Right lung (tissue), 5 donors: Measurements from ENCODE around the gene ZNF543. TPM values are rescaled to one million over a fixed set of nuclear protein-coding genes. Genes with fewer than 3 reads are reported as not detected.

Experiments
- DNase-seq, 2 donors: peaks; one replicate each; pipeline ENCODE4 v3.0.0-alpha.2; 2013
- polyA plus RNA-seq, 5 donors: library from polyadenylated mRNA; unstranded; fragments of 120-200 nt; gene quantifications; one replicate each; pipeline versions ENCODE4 v1.2.1 to v1.2.3, GENCODE V29; 2013; ENCODE audit warnings: inconsistent platforms in 1 of 5, low replicate concordance in 1 of 5; ENCODE audit not compliant: insufficient read length in 5 of 5, insufficient read depth in 1 of 5

The ZNF543 gene
- polyA plus RNA-seq, 5 donors: 7.2 to 11.6 (median 10.1) TPM

- DNase-seq: no peak
Observed at GRCh38 chr19:57377498-57378146, 57.4 kb downstream of the ZNF543 start.

Other genes starting within 250 kb of the ZNF543 start
- gene USP29, start 200.5 kb upstream of the ZNF543 start, polyA plus RNA-seq: not detected
- gene ZIM3, start 175.3 kb upstream of the ZNF543 start, polyA plus RNA-seq: under 1 TPM in 2 of 5 donors, not detected in 3; 0.04 to 0.06 TPM
- gene DUXA, start 153.0 kb upstream of the ZNF543 start, polyA plus RNA-seq: not detected
- 10 to 100 TPM; 12.2 to 24.1 (median 21.1) TPM for gene ZNF264, start 129.0 kb upstream of the ZNF543 start, polyA plus RNA-seq
- gene AURKC, start 89.4 kb upstream of the ZNF543 start, polyA plus RNA-seq: 1 to 10 TPM in 4 of 5 donors, under 1 TPM in 1; 0.85 to 3.4 (median 1.6) TPM
- gene ZNF805, start 79.8 kb upstream of the ZNF543 start, polyA plus RNA-seq: 1 to 10 TPM; 3.8 to 7.6 (median 6.5) TPM
- gene ZNF460, start 40.0 kb upstream of the ZNF543 start, polyA plus RNA-seq: 1 to 10 TPM; 1.8 to 5.5 (median 3.8) TPM
- gene ZNF304, start 30.8 kb downstream of the ZNF543 start, polyA plus RNA-seq: 10 to 100 TPM; 12.5 to 21.0 (median 17.1) TPM
- 10 to 100 TPM; 12.4 to 17.2 (median 14.5) TPM for gene TRAPPC2B, start 43.1 kb downstream of the ZNF543 start, polyA plus RNA-seq
- 10 to 100 TPM in 1 of 5 donors, 1 to 10 TPM in 4; 5.2 to 10.1 (median 6.6) TPM for gene ZNF547, start 43.1 kb downstream of the ZNF543 start, polyA plus RNA-seq
- gene ZNF548, start 69.4 kb downstream of the ZNF543 start, polyA plus RNA-seq: 10 to 100 TPM; 25.4 to 49.6 (median 37.1) TPM
- 10 to 100 TPM in 4 of 5 donors, 1 to 10 TPM in 1; 9.1 to 17.1 (median 15.8) TPM for gene ZNF17, start 90.7 kb downstream of the ZNF543 start, polyA plus RNA-seq
- gene ZNF749, start 114.9 kb downstream of the ZNF543 start, polyA plus RNA-seq: 10 to 100 TPM in 4 of 5 donors, 1 to 10 TPM in 1; 8.7 to 13.1 (median 11.9) TPM
- gene VN1R1, start 136.7 kb downstream of the ZNF543 start, polyA plus RNA-seq: 1 to 10 TPM; 2.3 to 5.4 (median 4.5) TPM
- 10 to 100 TPM in 4 of 5 donors, 1 to 10 TPM in 1; 8.4 to 22.1 (median 19.2) TPM for gene ZNF772, start 157.1 kb downstream of the ZNF543 start, polyA plus RNA-seq
- 10 to 100 TPM; 19.5 to 32.5 (median 22.7) TPM for gene ZNF419, start 167.3 kb downstream of the ZNF543 start, polyA plus RNA-seq
- 10 to 100 TPM; 12.1 to 17.5 (median 16.5) TPM for gene ZNF773, start 179.5 kb downstream of the ZNF543 start, polyA plus RNA-seq
- 10 to 100 TPM; 15.0 to 21.2 (median 20.1) TPM for gene ZNF549, start 206.9 kb downstream of the ZNF543 start, polyA plus RNA-seq
- 10 to 100 TPM; 16.2 to 31.2 (median 23.6) TPM for gene ZNF550, start 239.4 kb downstream of the ZNF543 start, polyA plus RNA-seq